Mammary epithelial cell (primary cell): ENCODE results near the gene ENOX1.

Source experiments
- CTCF ChIP-seq, 2 donors: IDR thresholded peaks in 1 of 2; conservative IDR thresholded peaks in 1 of 2; 2 replicates each; pipeline ENCODE4 v1.5.1; 2011 to 2012; ENCODE audit warnings: inconsistent platforms in 2 of 2, low read length in 2 of 2, mild to moderate bottlenecking in 2 of 2, control low read depth in 1 of 2, low read depth in 1 of 2; ENCODE audit not compliant: insufficient read depth in 1 of 2; ENCODE audit errors: extremely low read depth in 1 of 2
- EZH2 ChIP-seq: IDR thresholded peaks from 2 replicates; pipeline ENCODE4 v1.6.1; 2012; ENCODE audit warnings: low read length, inconsistent platforms, borderline replicate concordance

GRCh38 chr13:43431290-43431716 lies 355.5 kb downstream of the ENOX1 start:
- TF ChIP-seq CTCF (conservative IDR thresholded peaks at IDR 0.05 in 1 of 2, IDR thresholded peaks at IDR 0.05 in 1 of 2; ENCODE audit: extremely low read depth in 1 of 2, insufficient read depth in 1 of 2, low read depth in 1 of 2, low read length in 2 of 2): no peak
- TF ChIP-seq EZH2: no peak
